Stimulated activated naive CD4-positive, alpha-beta T cell (primary cell): ENCODE results near the gene HES7.

ENCODE experiments used
- DNase-seq, 6 experiments: peaks; one replicate each; lab custom pipeline; 2025; lab: John Stamatoyannopoulos, UW

Gene HES7

GRCh38 chr17:8155231-8155995 is 31.5 kb upstream of the HES7 start:
- peak in 3 of 6 experiments; percentile 42 to 72 (median 67) for DNase-seq

- peak in 1 of 6 experiments; percentile 71 for DNase-seq
These were observed 30.8 kb upstream of the HES7 start for GRCh38 chr17:8154608-8155155.

GRCh38 chr17:8153957-8154607 is 30.2 kb upstream of the HES7 start:
- DNase-seq: peak; percentile 88 to 94 (median 93)

- DNase-seq: peak in 3 of 6 experiments; percentile 36 to 37 (median 37)
These were observed 29.6 kb upstream of the HES7 start for GRCh38 chr17:8153525-8153956.

DNA sequence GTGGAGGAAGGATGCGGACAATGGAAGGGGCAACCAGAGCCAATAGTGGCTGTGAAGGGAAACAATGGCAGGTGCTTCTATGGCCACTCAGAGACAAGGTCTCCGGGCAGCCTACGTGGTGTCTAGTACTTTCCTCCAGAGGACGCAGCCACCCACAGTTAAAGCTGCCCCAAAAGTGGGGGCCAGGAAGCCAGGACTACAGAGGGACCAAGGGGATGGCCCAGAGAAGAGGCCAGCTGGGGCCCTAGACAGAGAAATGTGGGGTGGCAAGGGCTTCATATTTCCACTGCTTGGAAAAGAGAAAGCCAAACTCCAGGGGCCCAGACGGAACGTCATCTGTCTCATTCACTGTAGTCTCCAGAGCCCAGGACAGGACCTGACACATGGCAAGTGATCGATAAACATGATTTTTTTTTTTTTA is 29.1 kb upstream of the HES7 start:
- DNase-seq: peak in 2 of 6 experiments; percentile 28 to 63

GRCh38 chr17:8152112-8152775 is 28.3 kb upstream of the HES7 start, which contains the start of gene PER1:
TSS of gene PER1 (minus strand) at chr17:8152404. CDS start at chr17:8150706, 1,698 bp downstream.
- DNase-seq: peak; percentile 58 to 78 (median 71)

- DNase-seq: peak in 5 of 6 experiments; percentile 46 to 87 (median 62)
These were observed 27.8 kb upstream of the HES7 start for GRCh38 chr17:8151641-8152111.

- DNase-seq: peak; percentile 87 to 93 (median 90)
These were observed 27.3 kb upstream of the HES7 start for GRCh38 chr17:8151120-8151640.

- no peak for DNase-seq
These were observed 26.6 kb upstream of the HES7 start for GRCh38 chr17:8150194-8151119.

DNA sequence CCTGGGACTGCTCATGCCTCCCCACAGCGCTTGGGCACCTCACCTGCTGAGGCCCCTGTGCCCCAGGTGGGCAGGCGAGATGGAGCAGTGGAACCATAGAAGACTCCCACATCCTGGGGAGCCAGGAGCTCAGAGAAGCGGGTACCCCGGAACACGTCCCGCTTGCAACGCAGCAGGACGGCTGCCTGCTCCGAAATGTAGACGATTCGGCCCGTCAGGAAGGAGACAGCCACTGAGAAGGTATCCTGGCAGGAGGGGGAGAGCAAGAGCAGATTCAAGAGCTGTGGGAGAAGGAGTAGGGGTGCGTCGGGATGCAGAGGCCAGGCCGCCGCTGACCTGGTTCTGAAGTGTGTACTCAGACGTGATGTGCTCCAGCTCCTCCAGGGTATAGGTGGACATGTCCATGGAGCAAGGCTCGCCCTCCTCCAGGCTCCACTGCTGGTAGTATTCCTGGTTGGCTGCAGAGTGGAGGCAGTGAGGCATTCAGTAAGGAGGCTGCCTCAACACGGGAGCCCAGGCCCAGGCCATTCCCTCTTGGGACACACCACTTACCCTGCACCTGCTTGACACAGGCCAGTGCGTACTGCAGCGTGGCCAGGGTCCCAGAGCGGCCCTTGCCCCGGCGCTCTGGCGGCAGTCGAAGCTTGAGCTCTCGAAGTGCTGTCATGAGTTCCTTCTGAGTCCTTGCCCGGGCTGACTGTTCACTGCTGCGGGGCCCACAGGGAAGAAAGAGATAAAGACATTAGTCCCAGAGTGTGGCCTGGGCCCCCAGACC is 25.7 kb upstream of the HES7 start:
- DNase-seq: no peak

- DNase-seq: no peak
These were observed 24.7 kb upstream of the HES7 start for GRCh38 chr17:8148560-8148959.

GRCh38 chr17:8147805-8148404 is 24.0 kb upstream of the HES7 start:
- DNase-seq: no peak

- DNase-seq: no peak
These were observed 23.4 kb upstream of the HES7 start for GRCh38 chr17:8147141-8147804.

- no peak for DNase-seq
These were observed 22.7 kb upstream of the HES7 start for GRCh38 chr17:8146381-8147140.

DNA sequence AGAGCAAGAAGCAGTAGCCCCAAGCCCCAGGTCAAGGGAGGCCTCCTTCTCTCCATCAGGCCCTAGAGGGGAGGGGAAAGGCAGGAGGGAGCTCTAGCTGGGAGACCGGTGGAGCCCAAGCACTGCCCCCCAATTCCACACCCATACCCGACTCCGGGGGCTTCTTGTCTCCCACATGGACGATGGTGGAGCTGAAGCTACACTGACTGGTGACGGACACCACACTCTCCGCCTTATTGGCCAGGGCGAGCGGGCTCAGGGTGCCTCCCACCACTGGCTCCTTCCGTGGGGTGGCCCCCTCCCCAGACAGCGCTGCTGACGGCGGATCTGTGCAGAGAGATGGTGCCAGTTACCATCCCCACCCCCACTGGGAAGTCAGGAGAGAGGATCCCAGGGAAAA is 21.9 kb upstream of the HES7 start:
- DNase-seq: no peak

GRCh38 chr17:8144401-8145231 is 20.7 kb upstream of the HES7 start:
- no peak for DNase-seq
